HUES6 (cell line): ENCODE data around the gene SPAG9.
"Not testable (repeated sequence)": the region's sequence is repeated elsewhere in the genome, so short reads cannot be mapped to it uniquely, and the experiment has no call there.

ENCODE experiments used
- H3K27ac ChIP-seq: 2 replicates; pipeline ENCODE4 v1.7.0; 2013; ENCODE audit warnings: low read depth, mild to moderate bottlenecking, low read length, inconsistent platforms
- H3K27me3 ChIP-seq: 2 replicates; pipeline ENCODE4 v1.6.1; 2013; ENCODE audit warnings: low read length; ENCODE audit not compliant: control insufficient read depth, insufficient read depth
- H3K36me3 ChIP-seq: 2 replicates; pipeline ENCODE4 v1.6.1; 2013; ENCODE audit warnings: low read length; ENCODE audit not compliant: control insufficient read depth, insufficient read depth
- H3K4me1 ChIP-seq: 2 replicates; pipeline ENCODE4 v1.6.1; 2013; ENCODE audit warnings: low read length; ENCODE audit not compliant: control insufficient read depth, insufficient read depth
- H3K4me3 ChIP-seq: 2 replicates; pipeline ENCODE4 v1.5.1; 2013; ENCODE audit warnings: low read depth, low read length
- H3K9ac ChIP-seq: one replicate; pipeline ENCODE4 v1.6.1; 2013; ENCODE audit warnings: mild to moderate bottlenecking, low read length
- H3K9me3 ChIP-seq: 2 replicates; pipeline ENCODE4 v1.6.1; 2013; ENCODE audit warnings: low read depth, low read length; ENCODE audit not compliant: control insufficient read depth, insufficient read depth

SPAG9 gene

DNA sequence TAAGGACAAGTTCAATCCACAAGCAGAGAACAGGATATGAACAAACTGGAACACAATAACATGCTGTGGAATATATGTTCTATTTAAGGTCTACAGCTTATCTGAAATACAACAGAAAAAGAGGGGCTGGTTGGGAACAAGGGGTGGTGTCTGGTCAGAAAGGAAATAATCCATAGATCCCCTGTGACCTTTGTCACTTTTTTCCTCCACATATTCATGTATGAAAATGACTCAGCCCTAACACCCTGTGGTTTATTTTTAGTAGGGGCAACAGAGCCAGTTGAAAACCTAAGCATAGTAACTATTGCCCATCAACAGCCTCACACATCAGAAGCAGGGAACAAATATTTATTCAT, 12.3 kb upstream of the SPAG9 start:
- Histone ChIP-seq H3K9ac (no peak overlapping the region), H3K36me3 (no peaks in the 10 kb centered on the region), H3K4me3 (no peak overlapping the region), H3K27ac (no peak overlapping the region), H3K4me1 (no peaks in the 10 kb centered on the region), H3K27me3 (no peaks in the 10 kb centered on the region), H3K9me3 (peaks cover 3% of the 10 kb centered on the region; the same call in 1 of the 2 replicates)

DNA sequence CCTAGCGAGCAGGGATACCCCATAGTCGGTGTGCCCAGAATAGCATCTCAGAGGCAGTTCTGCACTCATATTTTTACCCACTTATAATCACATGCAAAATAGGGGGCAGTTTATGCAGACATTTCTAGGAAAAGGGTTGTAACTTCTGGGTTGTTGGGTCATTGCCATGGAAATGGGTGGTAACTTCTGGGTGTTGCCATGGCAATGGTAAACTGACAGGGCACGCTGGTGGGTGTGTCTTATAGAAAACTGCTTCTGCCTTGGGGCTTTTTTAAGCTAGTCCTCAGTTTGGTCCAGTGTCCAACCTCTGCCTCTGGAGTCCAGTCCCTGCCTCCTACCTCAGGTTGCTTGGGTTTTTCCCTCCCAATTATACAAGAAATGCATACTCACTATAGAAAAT, 7.4 kb upstream of the SPAG9 start:
- Histone ChIP-seq H3K4me1 (no peaks in the 10 kb centered on the region), H3K9ac (no peak overlapping the region), H3K27me3 (no peaks in the 10 kb centered on the region), H3K27ac (no peak overlapping the region), H3K9me3 (no peaks in the 10 kb centered on the region), H3K36me3 (no peaks in the 10 kb centered on the region), H3K4me3 (no peak overlapping the region)

DNA sequence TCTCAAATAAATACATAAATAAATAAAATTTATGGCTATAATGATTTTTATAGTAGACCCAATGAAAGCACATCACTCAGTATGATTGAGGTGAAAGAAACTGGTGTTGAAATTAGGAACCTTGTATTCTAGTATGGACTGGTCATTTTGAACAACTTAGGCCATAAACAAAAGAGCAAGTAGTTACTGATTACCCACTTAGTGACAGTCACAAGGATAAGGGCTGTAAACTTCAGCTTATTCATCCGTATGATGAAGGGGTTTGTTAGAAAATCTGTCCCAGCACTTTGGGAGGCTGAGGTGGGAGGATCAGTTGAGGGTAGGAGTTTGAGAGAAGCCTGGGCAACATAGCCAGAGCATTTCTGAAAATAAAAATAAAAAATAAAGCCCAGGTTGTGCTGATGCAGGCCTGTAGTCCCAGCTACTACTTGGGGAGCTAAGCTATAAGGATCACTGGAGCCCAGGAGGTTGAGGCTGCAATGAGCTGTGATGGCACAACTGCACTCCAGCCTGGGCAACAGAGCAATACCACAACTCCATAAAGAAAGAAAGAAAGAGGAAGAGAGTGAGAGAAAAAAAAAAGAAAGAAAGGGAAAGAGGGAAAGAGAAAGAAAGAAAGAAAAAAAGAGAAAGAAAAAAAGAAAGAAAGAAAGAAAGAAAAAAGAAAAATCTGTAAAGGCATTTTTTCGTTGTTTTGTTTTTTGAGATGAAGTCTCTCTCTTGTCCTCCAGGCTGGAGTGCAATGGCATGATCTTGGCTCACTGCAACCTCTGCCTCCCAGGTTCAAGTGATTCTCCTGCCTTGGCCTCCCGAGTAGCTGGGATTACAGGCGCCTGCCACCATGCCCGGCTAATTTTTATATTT, 4.2 kb upstream of the SPAG9 start:
- Histone ChIP-seq H3K4me1 (no peaks in the 10 kb centered on the region), H3K27ac (no peak overlapping the region), H3K27me3 (no peaks in the 10 kb centered on the region), H3K36me3 (no peaks in the 10 kb centered on the region), H3K9me3 (no peaks in the 10 kb centered on the region), H3K4me3 (no peak overlapping the region), H3K9ac (no peak overlapping the region)

DNA sequence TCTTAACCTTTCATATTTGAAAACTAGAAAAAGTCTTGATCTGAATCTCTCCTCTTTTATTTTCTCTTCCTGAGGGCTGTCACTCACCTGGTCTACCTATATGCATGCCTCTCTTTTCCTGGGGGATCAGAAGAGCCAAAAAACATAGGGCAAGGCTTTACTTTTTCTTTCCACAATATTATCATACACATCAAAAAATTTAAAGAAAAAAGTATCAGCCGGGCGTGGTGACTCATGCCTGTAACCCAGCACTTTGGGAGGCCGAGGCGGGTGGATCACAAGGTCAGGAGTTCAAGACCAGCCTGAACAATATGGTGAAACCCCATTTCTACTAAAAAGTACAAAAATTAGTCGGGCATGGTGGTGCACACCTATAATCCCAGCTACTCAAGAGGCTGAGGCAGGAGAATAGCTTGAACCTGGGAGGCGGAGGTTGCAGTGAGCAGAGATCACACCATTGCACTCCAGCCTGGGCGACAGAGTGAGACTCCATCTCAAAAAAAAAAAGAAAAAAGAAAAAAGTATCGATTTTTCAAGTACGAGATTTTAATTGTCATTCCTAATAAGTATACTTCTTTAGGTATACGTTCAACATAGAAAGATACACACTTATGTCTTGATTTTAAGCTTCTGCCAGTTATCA, 1.9 kb upstream of the SPAG9 start:
- Histone ChIP-seq H3K9ac (peak overlapping the region; percentile 96), H3K4me3 (peak overlapping the region; percentile 95), H3K27ac (peak overlapping the region; percentile 39; the same call in 1 of the 2 replicates)
- H3K36me3 ChIP-seq, H3K4me1 ChIP-seq, H3K9me3 ChIP-seq, H3K27me3 ChIP-seq: not testable (repeated sequence)

DNA sequence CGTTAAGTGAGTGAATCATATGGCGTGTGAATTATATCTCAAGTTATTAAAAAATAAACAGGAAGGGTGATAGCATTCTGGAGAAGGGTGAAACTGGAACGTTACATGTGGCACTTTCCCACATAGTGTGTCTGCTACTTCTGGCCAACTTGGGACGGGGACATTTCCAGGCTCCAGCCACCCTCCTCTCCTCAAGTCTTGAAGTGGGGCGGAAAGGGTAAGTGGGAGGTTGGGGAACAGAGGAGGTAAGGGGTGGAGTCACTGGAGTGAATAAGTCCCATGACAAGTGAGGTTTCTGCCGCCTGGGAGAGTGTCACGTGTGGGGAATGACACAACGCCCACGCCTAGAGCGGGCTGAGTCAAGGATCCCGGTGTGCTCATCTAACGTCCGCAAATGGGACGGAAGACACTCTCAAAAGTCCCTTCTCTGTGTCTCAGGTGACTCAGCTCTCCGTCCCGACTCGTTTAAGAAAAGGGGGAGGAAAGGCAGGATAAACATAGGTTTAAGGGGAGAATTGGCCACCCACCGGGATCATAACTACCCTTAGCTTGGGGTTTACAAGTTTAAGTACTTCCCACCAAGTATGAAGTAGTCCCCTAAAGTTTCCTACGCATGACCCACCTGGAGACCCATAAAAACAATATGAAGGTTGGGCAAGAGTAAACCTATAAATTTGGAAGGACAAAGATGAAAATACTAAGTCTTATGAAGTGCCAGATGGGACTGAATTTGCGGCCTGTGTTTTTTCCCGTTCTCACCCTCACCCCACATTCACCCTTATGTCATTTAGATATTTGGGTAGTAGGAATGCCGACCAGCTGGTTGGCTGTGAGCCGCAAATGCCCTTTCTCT, 1.2 kb upstream of the SPAG9 start:
- Histone ChIP-seq H3K4me1 (0 out of 2 replicates have a peak, but pooled peaks cover 6% of the 10 kb centered on the region), H3K27me3 (no peaks in the 10 kb centered on the region), H3K27ac (peak overlapping the region; percentile 92; the same call in 1 of the 2 replicates)

DNA sequence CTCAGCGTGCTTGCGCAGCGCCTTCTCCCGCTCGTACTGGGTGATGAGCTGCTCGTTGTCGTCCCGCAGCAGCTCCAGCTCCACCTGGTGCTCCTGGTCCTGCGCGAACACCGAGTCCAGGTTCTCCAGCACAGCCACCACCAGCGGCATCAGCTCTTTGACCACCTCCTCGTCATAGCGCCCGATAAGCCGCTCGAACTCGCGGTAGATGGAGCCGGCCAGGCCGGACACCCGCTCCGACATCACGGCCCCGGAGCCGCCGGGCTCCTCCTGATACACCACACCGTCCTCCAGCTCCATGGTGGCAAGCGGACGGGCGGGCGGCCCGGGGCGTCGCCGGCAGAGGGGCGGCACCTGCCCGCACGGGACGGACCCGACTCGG, 320 bp downstream of the SPAG9 start:
- H3K4me3 ChIP-seq = peak overlapping the region; percentile 100
- peak overlapping the region; percentile 9; the same call in 1 of the 2 replicates for H3K27ac ChIP-seq
- no peaks in the 10 kb centered on the region for H3K36me3 ChIP-seq
- peak overlapping the region; percentile 90 for H3K9ac ChIP-seq
- 0 out of 2 replicates have a peak, but pooled peaks cover 6% of the 10 kb centered on the region for H3K4me1 ChIP-seq
- no peaks in the 10 kb centered on the region for H3K9me3 ChIP-seq
- no peaks in the 10 kb centered on the region for H3K27me3 ChIP-seq

More for the DNA sequence above, 1.2 kb upstream of the SPAG9 start:
- Histone ChIP-seq H3K9me3 (no peaks in the 10 kb centered on the region), H3K36me3 (no peaks in the 10 kb centered on the region), H3K4me3 (peak overlapping the region; percentile 95), H3K9ac (peak overlapping the region; percentile 96)

DNA sequence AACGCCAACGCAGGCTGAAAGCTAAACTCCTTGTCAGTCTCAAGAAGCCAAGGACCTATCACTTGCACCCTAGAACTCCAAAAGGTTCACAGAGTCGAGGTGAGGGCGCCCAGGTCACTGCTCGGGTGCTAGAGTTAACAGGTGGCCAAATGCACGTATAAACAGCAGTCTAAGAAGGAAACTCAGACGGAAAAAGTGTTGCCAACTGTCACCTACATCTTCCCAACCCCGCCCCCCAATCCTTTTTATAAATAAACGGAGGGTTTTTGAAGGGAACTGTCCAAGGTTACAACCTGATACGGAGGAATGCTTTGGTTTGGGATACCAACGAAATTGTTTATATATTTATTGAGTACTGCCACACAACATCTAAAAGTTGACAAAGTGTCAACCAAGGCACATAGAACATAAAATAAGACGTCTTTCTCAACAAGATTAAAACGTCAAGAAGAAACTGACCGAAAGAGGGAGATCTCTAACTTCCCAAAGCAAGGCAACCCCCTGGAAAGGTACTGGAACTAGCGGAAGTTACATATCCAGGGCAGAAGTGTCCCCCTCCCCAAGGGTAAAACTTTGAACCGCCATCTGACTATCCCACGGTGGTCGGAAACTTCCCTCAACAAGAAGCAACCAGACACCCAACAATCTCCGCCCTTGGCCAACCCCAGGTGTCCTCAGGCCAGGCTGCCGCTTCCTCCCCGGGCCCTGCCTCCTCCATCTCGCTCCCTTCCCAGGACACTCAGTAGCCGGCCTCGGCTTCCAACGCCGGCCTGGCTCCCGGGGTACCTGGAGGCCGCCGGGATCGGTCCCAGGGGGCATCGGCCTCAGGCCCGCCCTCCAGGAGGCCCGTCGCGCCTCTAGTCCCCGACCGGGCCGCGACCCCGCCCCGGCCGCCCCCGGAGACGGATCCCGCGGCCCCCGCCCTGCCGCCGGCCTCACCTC, 982 bp downstream of the SPAG9 start:
- Histone ChIP-seq H3K9ac (peak overlapping the region; percentile 90), H3K4me3 (peak overlapping the region; percentile 100), H3K9me3 (no peaks in the 10 kb centered on the region), H3K27me3 (no peaks in the 10 kb centered on the region), H3K27ac (peak overlapping the region; percentile 9; the same call in 1 of the 2 replicates), H3K36me3 (no peaks in the 10 kb centered on the region), H3K4me1 (0 out of 2 replicates have a peak, but pooled peaks cover 6% of the 10 kb centered on the region)

DNA sequence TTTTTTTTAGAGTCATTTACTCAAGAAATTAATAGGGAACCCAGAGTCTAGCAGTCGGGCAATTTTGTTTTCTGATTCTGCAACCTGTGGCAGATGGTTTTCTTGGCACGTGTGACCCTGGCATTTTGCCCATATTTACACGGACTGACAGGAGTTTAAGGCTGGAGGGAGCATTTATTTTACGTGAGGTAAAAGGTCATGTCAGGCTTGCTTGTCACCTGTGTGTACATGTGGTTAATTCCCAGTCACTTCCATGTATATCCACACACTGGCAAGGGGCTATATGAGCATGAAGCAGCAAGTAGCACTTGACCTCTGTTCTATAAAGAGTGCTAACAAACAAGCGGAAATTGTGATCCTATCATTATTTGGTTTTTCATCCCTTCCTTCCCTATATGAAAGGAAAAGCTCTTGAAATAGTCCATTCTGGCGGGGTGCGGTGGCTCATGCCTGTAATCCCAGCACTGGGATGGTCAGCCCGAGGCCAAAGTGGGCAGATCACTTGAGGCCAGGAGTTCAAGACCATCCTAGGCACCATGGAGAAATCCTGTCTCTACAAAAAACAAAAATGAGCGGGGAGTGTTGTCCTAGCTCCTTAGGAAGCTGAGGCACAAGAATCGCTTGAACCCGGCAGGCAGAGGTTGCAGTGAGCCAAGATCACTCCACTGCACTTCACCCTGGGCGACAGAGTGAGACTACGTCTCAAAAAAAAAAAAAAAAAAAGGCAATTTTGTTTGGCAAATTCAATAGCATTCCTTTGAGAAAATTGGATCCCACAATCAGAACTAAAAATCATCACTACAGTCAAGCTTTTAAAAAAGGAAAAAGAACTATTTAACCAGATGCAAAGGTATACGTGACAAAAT, 2.1 kb downstream of the SPAG9 start:
- Histone ChIP-seq H3K9ac (no peak overlapping the region), H3K9me3 (no peaks in the 10 kb centered on the region), H3K4me3 (peak overlapping the region; percentile 100), H3K27ac (no peak overlapping the region), H3K4me1 (0 out of 2 replicates have a peak, but pooled peaks cover 6% of the 10 kb centered on the region), H3K36me3 (no peaks in the 10 kb centered on the region), H3K27me3 (no peaks in the 10 kb centered on the region)

DNA sequence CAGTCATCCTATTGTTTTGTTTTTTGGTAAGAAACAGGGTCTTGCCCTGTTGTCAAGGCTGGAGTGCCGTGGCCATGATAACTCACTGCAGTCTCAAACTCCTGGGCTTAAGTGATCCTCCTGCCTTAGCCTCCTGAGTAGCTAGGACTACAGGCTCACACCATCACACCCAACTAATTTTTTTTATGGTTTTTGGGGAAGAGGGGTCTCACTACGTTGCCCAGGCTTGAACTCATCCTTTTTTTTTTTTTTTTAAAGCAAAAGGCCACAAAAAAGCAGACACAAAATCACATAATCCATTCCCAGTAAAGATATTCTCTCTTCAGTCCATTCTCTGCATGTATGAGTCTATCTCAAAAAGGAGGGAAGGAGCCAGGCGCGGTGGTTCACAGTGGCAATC, 5.5 kb downstream of the SPAG9 start:
- no peak overlapping the region for H3K9ac ChIP-seq
- H3K27me3 ChIP-seq = no peaks in the 10 kb centered on the region
- no peaks in the 10 kb centered on the region for H3K36me3 ChIP-seq
- 0 out of 2 replicates have a peak, but pooled peaks cover 6% of the 10 kb centered on the region for H3K4me1 ChIP-seq
- H3K27ac ChIP-seq = no peak overlapping the region
- no peaks in the 10 kb centered on the region for H3K9me3 ChIP-seq
- no peak overlapping the region for H3K4me3 ChIP-seq
